ENCODE measurements around the gene DCST2. TPM values are rescaled to one million over a fixed set of nuclear protein-coding genes. Genes with fewer than 3 reads are reported as not detected.

Gene DCST2
- total RNA-seq, 1 experiment from 2014 or later: 0.90 TPM

GRCh38 chr1:155026588-155026987 lies 7.0 kb downstream of the DCST2 start:
- peak; percentile 56 for DNase-seq (ENCODE audit: low spot score)

GRCh38 chr1:155026154-155026553 lies 7.4 kb downstream of the DCST2 start:
- no peak for DNase-seq (ENCODE audit: low spot score)

- DNase-seq (ENCODE audit: low spot score): no peak
Measured at GRCh38 chr1:155024315-155024714, 9.3 kb downstream of the DCST2 start.

GRCh38 chr1:155023627-155024026 lies 10.0 kb downstream of the DCST2 start:
- DNase-seq (ENCODE audit: low spot score): no peak

- no peak for DNase-seq (ENCODE audit: low spot score)
Measured at GRCh38 chr1:155022927-155023236, 10.7 kb downstream of the DCST2 start.

GRCh38 chr1:155022136-155022926 lies 11.2 kb downstream of the DCST2 start:
- DNase-seq (ENCODE audit: low spot score): peak; percentile 52

- no peak for DNase-seq (ENCODE audit: low spot score)
Measured at GRCh38 chr1:155019377-155020245, 14.0 kb downstream of the DCST2 start.

GRCh38 chr1:155018617-155019348 lies 14.8 kb downstream of the DCST2 start:
- no peak for DNase-seq (ENCODE audit: low spot score)

GRCh38 chr1:155017946-155018316 lies 15.7 kb downstream of the DCST2 start:
- no peak for DNase-seq (ENCODE audit: low spot score)

- peak; percentile 92 for DNase-seq (ENCODE audit: low spot score)
Measured at GRCh38 chr1:155017041-155017945, 16.3 kb downstream of the DCST2 start.

GRCh38 chr1:155016231-155016831 lies 17.2 kb downstream of the DCST2 start:
- no peak for DNase-seq (ENCODE audit: low spot score)

- no peak for DNase-seq (ENCODE audit: low spot score)
Measured at GRCh38 chr1:155015527-155016230, 17.9 kb downstream of the DCST2 start.

GRCh38 chr1:155014709-155015508 lies 18.7 kb downstream of the DCST2 start:
- no peak for DNase-seq (ENCODE audit: low spot score)

GRCh38 chr1:155013632-155014031 lies 19.9 kb downstream of the DCST2 start:
- no peak for DNase-seq (ENCODE audit: low spot score)

GRCh38 chr1:155012776-155013602 lies 20.6 kb downstream of the DCST2 start:
- DNase-seq (ENCODE audit: low spot score): no peak

GRCh38 chr1:155012026-155012546 lies 21.5 kb downstream of the DCST2 start:
- DNase-seq (ENCODE audit: low spot score): peak; percentile 60

- no peak for DNase-seq (ENCODE audit: low spot score)
Measured at GRCh38 chr1:155011437-155012025, 22.1 kb downstream of the DCST2 start.

- DNase-seq (ENCODE audit: low spot score): no peak
Measured at GRCh38 chr1:155011004-155011416, 22.6 kb downstream of the DCST2 start.

Measured in A172 (cell line).